Measurements from ENCODE around the gene LCAT. TPM values are rescaled to one million over a fixed set of nuclear protein-coding genes. Genes with fewer than 3 reads are reported as not detected.

The LCAT gene
- polyA plus RNA-seq, 1 of the 3 experiments (the other 2 are of a cell fraction) = 11.1 TPM

- peaks cover 10 to 11% of the 10 kb centered on the region in 2 experiments; a peak in 2 of 4 replicates for H3K4me1 ChIP-seq (ENCODE audit: control insufficient read depth in 1 of 2, insufficient read depth in 2 of 2, low read depth in 1 of 2, low read length in 1 of 2)
- H3K9ac ChIP-seq = peak overlapping the region; percentile 63
- H4K20me1 ChIP-seq (ENCODE audit: insufficient read depth) = peaks cover 2% of the 10 kb centered on the region; the same call in 1 of the 2 replicates
- TF ChIP-seq IRF3 (IDR thresholded peaks at IDR 0.05; ENCODE audit: low read depth, low read length) (no peak), YY1 (IDR thresholded peaks at IDR 0.05; ENCODE audit: low read depth) (no peak), CTCF (IDR thresholded peaks at IDR 0.05) (no peak), SMC3 (IDR thresholded peaks at IDR 0.05; ENCODE audit: low read depth, low read length) (no peak), EZH2phosphoT487 (IDR thresholded peaks at IDR 0.05; ENCODE audit: borderline replicate concordance, low read depth) (no peak), EP300 (IDR thresholded peaks at IDR 0.05; ENCODE audit: borderline replicate concordance in 1 of 2, low read depth in 1 of 2, low read length in 1 of 2) (no peak), RFX5 (IDR thresholded peaks at IDR 0.05; ENCODE audit: low read length) (no peak), TEAD4 (IDR thresholded peaks at IDR 0.05; ENCODE audit: borderline replicate concordance, insufficient read depth) (no peak), MEF2A (IDR thresholded peaks at IDR 0.05; ENCODE audit: borderline replicate concordance, low read depth) (no peak), RXRA (IDR thresholded peaks at IDR 0.05; ENCODE audit: borderline replicate concordance, low read depth) (no peak), ZBTB33 (IDR thresholded peaks at IDR 0.05; ENCODE audit: borderline replicate concordance, low read depth) (no peak), PBX3 (IDR thresholded peaks at IDR 0.05) (no peak), TCF12 (IDR thresholded peaks at IDR 0.05) (no peak), CHD2 (IDR thresholded peaks at IDR 0.05; ENCODE audit: low read length, partially characterized antibody) (no peak), RAD21 (IDR thresholded peaks at IDR 0.05; ENCODE audit: low read length) (no peak)
- H2AFZ ChIP-seq (ENCODE audit: low read depth) = peak overlapping the region; percentile 81
- peak overlapping the region; percentile 82 for H3K4me2 ChIP-seq
- H3K9me3 ChIP-seq = no peaks in the 10 kb centered on the region
- H3F3A ChIP-seq (replicated peaks; ENCODE audit: insufficient read depth) = no peaks in the 10 kb centered on the region
- H3K79me2 ChIP-seq (ENCODE audit: insufficient read depth) = peaks cover 42% of the 10 kb centered on the region
- no peak for DNase-seq
- 60% methylated on average over 5 of the region's 5 CpGs for WGBS (ENCODE audit: low lambda C conversion rate)
- peak overlapping the region; percentile 46 to 70 for H3K4me3 ChIP-seq (ENCODE audit: low read depth in 2 of 2, low read length in 1 of 2)
- H3K9me2 ChIP-seq = no peaks in the 10 kb centered on the region
- POLR2A ChIA-PET = interaction anchor here (1.0 kb wide), 1 partner anchor 11 kb away, joined by 3 read pairs; no protein-coding TSS in a partner anchor
- H3K27me3 ChIP-seq (ENCODE audit: insufficient read depth) = no peaks in the 10 kb centered on the region
- H3K36me3 ChIP-seq (replicated peaks in 1 of 2; ENCODE audit: control insufficient read depth in 1 of 2, insufficient read depth in 2 of 2, low read length in 1 of 2) = no peaks in the 10 kb centered on the region
- CTCF ChIA-PET = interaction anchor here (0.9 to 22.4 kb wide), 6 partner anchors 9 to 76 kb away, joined by 3 to 564 read pairs (median 4); partner anchors contain the start of genes CTRL, LCAT, NUTF2 and PSMB10
- H3K27ac ChIP-seq (ENCODE audit: low read depth in 2 of 2, low read length in 1 of 2) = peak overlapping the region; percentile 42 to 56; a peak in 3 of 4 replicates
Measured at GRCh38 chr16:67892375-67892774, 51.5 kb downstream of the LCAT start.

Other genes starting within 250 kb of the LCAT start
- 19.0 and 19.3 TPM in 2 replicates for gene GFOD2, start 224.8 kb downstream of the LCAT start, polyA plus RNA-seq (2012; rRNA removed)
- gene RANBP10, start 137.6 kb downstream of the LCAT start, polyA plus RNA-seq (2012; rRNA removed) = 11.9 and 12.1 TPM in 2 replicates
- 4.4 and 6.8 TPM in 2 replicates for gene TSNAXIP1, start 137.2 kb downstream of the LCAT start, polyA plus RNA-seq (2012; rRNA removed)
- gene THAP11, start 101.8 kb downstream of the LCAT start, polyA plus RNA-seq (2012; rRNA removed) = 32.3 and 34.8 TPM in 2 replicates
- gene NUTF2, start 97.2 kb downstream of the LCAT start, polyA plus RNA-seq (2012; rRNA removed) = 287 and 449 TPM in 2 replicates
- gene CENPT, start 96.4 kb downstream of the LCAT start, polyA plus RNA-seq (2012; rRNA removed) = 48.6 and 57.6 TPM in 2 replicates
- 38.0 and 45.1 TPM in 2 replicates for gene EDC4, start 71.1 kb downstream of the LCAT start, polyA plus RNA-seq (2012; rRNA removed)
- 0.41 and 0.45 TPM in 2 replicates for gene NRN1L, start 59.2 kb downstream of the LCAT start, polyA plus RNA-seq (2012; rRNA removed)
- 30.1 and 31.4 TPM in 2 replicates for gene PSKH1, start 50.9 kb downstream of the LCAT start, polyA plus RNA-seq (2012; rRNA removed)
- gene CTRL, start 12.3 kb downstream of the LCAT start, polyA plus RNA-seq (2012; rRNA removed) = 1.3 and 1.9 TPM in 2 replicates
- gene PSMB10, start 7.3 kb downstream of the LCAT start, polyA plus RNA-seq (2012; rRNA removed) = 52.7 and 57.8 TPM in 2 replicates
- gene SLC12A4, start 24.5 kb upstream of the LCAT start, polyA plus RNA-seq (2012; rRNA removed) = 54.3 and 75.8 TPM in 2 replicates
- not detected in 2 replicates for gene DPEP3, start 36.4 kb upstream of the LCAT start, polyA plus RNA-seq (2012; rRNA removed)
- gene DPEP2, start 55.4 kb upstream of the LCAT start, polyA plus RNA-seq (2012; rRNA removed) = not detected in 2 replicates
- gene DPEP2NB, start 71.8 kb upstream of the LCAT start, polyA plus RNA-seq (2012; rRNA removed) = not detected in 2 replicates
- 10.8 and 12.0 TPM in 2 replicates for gene DDX28, start 79.1 kb upstream of the LCAT start, polyA plus RNA-seq (2012; rRNA removed)
- 16.1 and 16.5 TPM in 2 replicates for gene DUS2, start 79.2 kb upstream of the LCAT start, polyA plus RNA-seq (2012; rRNA removed)
- gene NFATC3, start 141.2 kb upstream of the LCAT start, polyA plus RNA-seq (2012; rRNA removed) = 5.7 and 7.8 TPM in 2 replicates

All from SK-N-SH (cell line).